Endometrium (tissue), 2 donors: ENCODE data around the gene RPA1.
"Not testable (repeated sequence)": the region's sequence is repeated elsewhere in the genome, so short reads cannot be mapped to it uniquely, and the experiment has no call there.

ENCODE experiments used
- FAIRE-seq: peaks from 2 replicates; lab custom pipeline; 2012; peaks lifted over from hg19 to GRCh38; lab: Jason Lieb, UNC
- donor health status: control.
- donor health status: control.

Gene RPA1

GRCh38 chr17:1880851-1881630, 51.2 kb downstream of the RPA1 start:
- no peak for FAIRE-seq

- no peak for FAIRE-seq
Measured at GRCh38 chr17:1882836-1883235, 53.0 kb downstream of the RPA1 start.

- no peak for FAIRE-seq
Measured at GRCh38 chr17:1883536-1883935, 53.7 kb downstream of the RPA1 start.

- FAIRE-seq: no peak
Measured at GRCh38 chr17:1888741-1889140, 58.9 kb downstream of the RPA1 start.

- FAIRE-seq: no peak
Measured at GRCh38 chr17:1890758-1891450, 61.1 kb downstream of the RPA1 start.

GRCh38 chr17:1894753-1895339, 65.0 kb downstream of the RPA1 start:
- FAIRE-seq: no peak

- FAIRE-seq: not testable (repeated sequence)
Measured at GRCh38 chr17:1895479-1895878, 65.7 kb downstream of the RPA1 start.

- FAIRE-seq: no peak
Measured at GRCh38 chr17:1896243-1897104, 66.7 kb downstream of the RPA1 start.

- no peak for FAIRE-seq
Measured at GRCh38 chr17:1897105-1897656, 67.4 kb downstream of the RPA1 start.

- no peak for FAIRE-seq
Measured at GRCh38 chr17:1898332-1898731, 68.5 kb downstream of the RPA1 start.

- no peak for FAIRE-seq
Measured at GRCh38 chr17:1898872-1899271, 69.1 kb downstream of the RPA1 start.

- no peak for FAIRE-seq
Measured at GRCh38 chr17:1899403-1900000, 69.7 kb downstream of the RPA1 start.

- FAIRE-seq: no peak
Measured at GRCh38 chr17:1904273-1905182, 74.7 kb downstream of the RPA1 start.

- FAIRE-seq: no peak
Measured at GRCh38 chr17:1905190-1905913, 75.5 kb downstream of the RPA1 start.

- no peak for FAIRE-seq
Measured at GRCh38 chr17:1906662-1907101, 76.9 kb downstream of the RPA1 start.

GRCh38 chr17:1907216-1907631, 77.4 kb downstream of the RPA1 start:
- FAIRE-seq: no peak

GRCh38 chr17:1907909-1908698, 78.3 kb downstream of the RPA1 start:
- FAIRE-seq: no peak

GRCh38 chr17:1908699-1909309, 79.0 kb downstream of the RPA1 start:
- FAIRE-seq: no peak
